ENCODE measurements around the gene MYO1E. TPM values are rescaled to one million over a fixed set of nuclear protein-coding genes. Genes with fewer than 3 reads are reported as not detected.

Gene MYO1E
- total and polyA plus RNA-seq, 2 of the 4 experiments (the other 2 are of a cell fraction), result 13.4 to 37.3 TPM

GRCh38 chr15:59242649-59243048 lies 130.0 kb downstream of the MYO1E start:
- peaks cover 30 to 32% of the 10 kb centered on the region in 2 experiments for H3K79me1 ChIP-seq (ENCODE audit: low read depth in 1 of 2, low read length in 2 of 2)
- DNase-seq (no peak), ATAC-seq (ENCODE audit: low read depth) (no peak)
- no peak overlapping the region for H2BK20ac ChIP-seq (ENCODE audit: low read depth, low read length)
- H3K9me3 ChIP-seq (ENCODE audit: control insufficient read depth, insufficient read depth, low read length), result no peaks in the 10 kb centered on the region
- no peak overlapping the region for H2AK5ac ChIP-seq (ENCODE audit: low read depth, low read length)
- dilution Hi-C loops (cut with HindIII; ENCODE audit: low sequenced_read_pairs, unreplicated experiment) (no loop called here), in situ Hi-C loops (cut with MboI; ENCODE audit: low sequenced_read_pairs) (loop anchor here (10.0 kb wide), 1 partner anchor 252 kb away; no protein-coding TSS in a partner anchor), intact Hi-C loops (cut with micrococcal nuclease) (no loop called here)
- TF ChIP-seq MAZ (IDR thresholded peaks at IDR 0.05; ENCODE audit: borderline replicate concordance, low read depth, low read length) (no peak), RAD21 (IDR thresholded peaks at IDR 0.05; ENCODE audit: low read length) (no peak), FOS (IDR thresholded peaks at IDR 0.05; ENCODE audit: low read depth, low read length) (no peak), MXI1 (IDR thresholded peaks at IDR 0.05; ENCODE audit: borderline replicate concordance, low read depth, low read length) (no peak), BHLHE40 (IDR thresholded peaks at IDR 0.05; ENCODE audit: low read depth, low read length) (no peak), MAFK (IDR thresholded peaks at IDR 0.05; ENCODE audit: low read depth, low read length) (no peak), RFX5 (IDR thresholded peaks at IDR 0.05; ENCODE audit: low read depth, low read length) (no peak), SMC3 (IDR thresholded peaks at IDR 0.05; ENCODE audit: low read depth, low read length) (no peak), RCOR1 (IDR thresholded peaks at IDR 0.05; ENCODE audit: insufficient replicate concordance, low read length) (no peak)
- H3K4ac ChIP-seq (ENCODE audit: low read depth, low read length), result no peak overlapping the region
- H3K56ac ChIP-seq (ENCODE audit: extremely low read depth, insufficient read depth, low read length), result no peak overlapping the region
- no peak overlapping the region for H2BK5ac ChIP-seq (ENCODE audit: low read depth, low read length, poor library complexity, severe bottlenecking)
- no peaks in the 10 kb centered on the region; the same call in 1 of the 2 replicates for H3K36me3 ChIP-seq (ENCODE audit: control insufficient read depth, insufficient read depth, low read length)
- no peak overlapping the region for H3K9ac ChIP-seq (ENCODE audit: low read depth, low read length)
- H3K27ac ChIP-seq (ENCODE audit: insufficient read depth, low read length), result no peak overlapping the region
- H4K8ac ChIP-seq (ENCODE audit: low read depth in 2 of 2, low read length in 2 of 2), result no peak overlapping the region
- H3K23ac ChIP-seq (ENCODE audit: low read depth, low read length), result no peak overlapping the region
- no peak overlapping the region for H4K91ac ChIP-seq (ENCODE audit: insufficient read depth, low read depth, low read length)
- BruUV-seq (replicated peaks), result no TSS peak
- H3K18ac ChIP-seq (ENCODE audit: low read depth, low read length), result no peak overlapping the region
- no peaks in the 10 kb centered on the region for H3K27me3 ChIP-seq (ENCODE audit: control insufficient read depth, insufficient read depth, low read length)
- no peak overlapping the region for H2AFZ ChIP-seq (replicated peaks; ENCODE audit: low read length, poor library complexity)
- H3K4me2 ChIP-seq (ENCODE audit: low read depth, low read length), result no peak overlapping the region
- H3K4me3 ChIP-seq (ENCODE audit: insufficient read depth, low read depth, low read length), result no peak overlapping the region
- POLR2A ChIA-PET (ENCODE audit: unreplicated experiment), result no interaction called here
- no peak overlapping the region for H2BK120ac ChIP-seq (ENCODE audit: low read depth, low read length)
- CTCF ChIA-PET, result no interaction called here
- no peak overlapping the region for H2BK15ac ChIP-seq (ENCODE audit: low read depth, low read length)
- H3K9me1 ChIP-seq (ENCODE audit: insufficient read depth, low read length), result 0 out of 2 replicates have a peak, but pooled peaks cover 2% of the 10 kb centered on the region
- H3K14ac ChIP-seq (replicated peaks; ENCODE audit: low read depth, low read length), result no peak overlapping the region
- H2AK9ac ChIP-seq (replicated peaks; ENCODE audit: low read depth, low read length, poor library complexity), result no peak overlapping the region
- no peak overlapping the region for H4K5ac ChIP-seq (ENCODE audit: low read depth, low read length)
- no peaks in the 10 kb centered on the region for H3K4me1 ChIP-seq (ENCODE audit: control insufficient read depth, insufficient read depth, low read length)
- H4K20me1 ChIP-seq (ENCODE audit: insufficient read depth, low read length), result no peaks in the 10 kb centered on the region
- no CpG with 5 or more reads among the region's 2 CpGs for WGBS, 2 experiments (ENCODE audit: extremely low coverage in 2 of 2, insufficient read length in 1 of 2)

All from IMR-90 (cell line).